T follicular helper cell (primary cell): ENCODE measurements around the gene AGFG2.

ENCODE experiments used
- DNase-seq: peaks from one replicate; pipeline ENCODE4 v3.0.0-alpha.2; 2020; ENCODE audit warnings: low read depth

AGFG2 gene

GRCh38 chr7:100613412-100614175, 74.6 kb downstream of the AGFG2 start:
- no peak for DNase-seq

- DNase-seq: no peak
Measured at GRCh38 chr7:100614308-100614861, 75.4 kb downstream of the AGFG2 start.
